Parathyroid adenoma (tissue), 2 donors: ENCODE measurements around the gene OSTM1.
"Not testable (repeated sequence)": the region's sequence is repeated elsewhere in the genome, so short reads cannot be mapped to it uniquely, and the experiment has no call there.

Experiments used
- H2AFZ ChIP-seq: fragments of 300-600 bp; sonication (generic); one replicate; pipeline ENCODE4 v1.7.0; 2017; ENCODE audit warnings: antibody characterized with exemption, mild to moderate bottlenecking
- H3K27ac ChIP-seq: fragments of 300-600 bp; sonication (generic); one replicate; pipeline ENCODE4 v1.7.0; 2017
- H3K27me3 ChIP-seq: fragments of 300-600 bp; sonication (generic); one replicate; pipeline ENCODE4 v1.7.0; 2017; ENCODE audit warnings: low read length; ENCODE audit not compliant: control insufficient read depth, insufficient read depth
- H3K36me3 ChIP-seq: fragments of 300-600 bp; sonication (generic); one replicate; pipeline ENCODE4 v1.7.0; 2017; ENCODE audit warnings: low read length; ENCODE audit not compliant: control insufficient read depth, insufficient read depth
- H3K4me1 ChIP-seq: fragments of 300-600 bp; sonication (generic); one replicate; pipeline ENCODE4 v1.7.0; 2017; ENCODE audit warnings: control low read depth
- H3K4me2 ChIP-seq: fragments of 300-600 bp; sonication (generic); one replicate; pipeline ENCODE4 v1.7.0; 2017; ENCODE audit warnings: low read length
- H3K4me3 ChIP-seq: fragments of 300-600 bp; sonication (generic); one replicate; pipeline ENCODE4 v1.7.0; 2017; ENCODE audit warnings: low read depth, low read length
- H3K79me2 ChIP-seq: fragments of 300-600 bp; sonication (generic); one replicate; pipeline ENCODE4 v1.7.0; 2017; ENCODE audit warnings: control low read depth
- H3K9ac ChIP-seq: fragments of 300-600 bp; sonication (generic); one replicate; pipeline ENCODE4 v1.7.0; 2017; ENCODE audit warnings: mild to moderate bottlenecking
- H3K9me3 ChIP-seq: fragments of 300-600 bp; sonication (generic); one replicate; pipeline ENCODE4 v1.7.0; 2017; ENCODE audit warnings: low read length; ENCODE audit not compliant: control insufficient read depth
- TF ChIP-seq, protein P1 (sequence below): fragments of 300-600 bp; sonication (generic); IDR thresholded peaks from one replicate; pipeline ENCODE4 v1.7.0; 2017; ENCODE audit warnings: antibody characterized with exemption, mild to moderate bottlenecking
- donor health status: primary hyperparathyroidism.

Gene OSTM1

DNA sequence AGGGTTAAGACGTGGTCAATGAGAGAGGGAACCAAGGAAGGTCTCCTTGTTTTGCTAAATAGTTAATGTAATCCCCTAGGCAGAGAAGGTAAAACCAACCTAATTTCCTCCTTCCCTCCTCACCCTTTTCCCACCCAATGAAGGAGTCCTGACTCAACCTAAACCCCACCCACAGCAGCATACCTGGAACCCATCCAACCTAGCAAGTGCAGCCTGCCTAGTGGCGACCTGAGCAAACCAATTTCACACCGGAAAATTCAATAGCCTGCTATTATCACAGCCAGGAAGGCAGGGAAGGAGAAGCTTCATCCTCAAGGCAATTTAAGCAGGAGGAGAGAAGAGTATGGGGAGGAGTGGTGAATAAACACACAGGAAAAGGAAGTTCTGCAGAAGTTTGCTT, 46.9 kb downstream of the OSTM1 start:
- Histone ChIP-seq H3K79me2 (no peaks in the 10 kb centered on the region), H3K27me3 (no peaks in the 10 kb centered on the region), H2AFZ (no peak overlapping the region), H3K9me3 (no peaks in the 10 kb centered on the region), H3K36me3 (no peaks in the 10 kb centered on the region), H3K4me3 (no peak overlapping the region), H3K4me2 (no peak overlapping the region), H3K27ac (no peak overlapping the region), H3K4me1 (no peaks in the 10 kb centered on the region), H3K9ac (no peak overlapping the region)
- TF ChIP-seq, protein P1, sequence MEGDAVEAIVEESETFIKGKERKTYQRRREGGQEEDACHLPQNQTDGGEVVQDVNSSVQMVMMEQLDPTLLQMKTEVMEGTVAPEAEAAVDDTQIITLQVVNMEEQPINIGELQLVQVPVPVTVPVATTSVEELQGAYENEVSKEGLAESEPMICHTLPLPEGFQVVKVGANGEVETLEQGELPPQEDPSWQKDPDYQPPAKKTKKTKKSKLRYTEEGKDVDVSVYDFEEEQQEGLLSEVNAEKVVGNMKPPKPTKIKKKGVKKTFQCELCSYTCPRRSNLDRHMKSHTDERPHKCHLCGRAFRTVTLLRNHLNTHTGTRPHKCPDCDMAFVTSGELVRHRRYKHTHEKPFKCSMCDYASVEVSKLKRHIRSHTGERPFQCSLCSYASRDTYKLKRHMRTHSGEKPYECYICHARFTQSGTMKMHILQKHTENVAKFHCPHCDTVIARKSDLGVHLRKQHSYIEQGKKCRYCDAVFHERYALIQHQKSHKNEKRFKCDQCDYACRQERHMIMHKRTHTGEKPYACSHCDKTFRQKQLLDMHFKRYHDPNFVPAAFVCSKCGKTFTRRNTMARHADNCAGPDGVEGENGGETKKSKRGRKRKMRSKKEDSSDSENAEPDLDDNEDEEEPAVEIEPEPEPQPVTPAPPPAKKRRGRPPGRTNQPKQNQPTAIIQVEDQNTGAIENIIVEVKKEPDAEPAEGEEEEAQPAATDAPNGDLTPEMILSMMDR: no peak

GRCh38 chr6:108027056-108027455, 47.5 kb downstream of the OSTM1 start:
- no peaks in the 10 kb centered on the region for H3K79me2 ChIP-seq
- no peak overlapping the region for H2AFZ ChIP-seq
- TF ChIP-seq, protein P1: no peak
- H3K27ac ChIP-seq: no peak overlapping the region
- H3K4me1 ChIP-seq: no peaks in the 10 kb centered on the region
- no peak overlapping the region for H3K4me2 ChIP-seq
- H3K36me3 ChIP-seq: no peaks in the 10 kb centered on the region
- no peaks in the 10 kb centered on the region for H3K27me3 ChIP-seq
- H3K9me3 ChIP-seq: no peaks in the 10 kb centered on the region
- no peak overlapping the region for H3K9ac ChIP-seq
- no peak overlapping the region for H3K4me3 ChIP-seq

DNA sequence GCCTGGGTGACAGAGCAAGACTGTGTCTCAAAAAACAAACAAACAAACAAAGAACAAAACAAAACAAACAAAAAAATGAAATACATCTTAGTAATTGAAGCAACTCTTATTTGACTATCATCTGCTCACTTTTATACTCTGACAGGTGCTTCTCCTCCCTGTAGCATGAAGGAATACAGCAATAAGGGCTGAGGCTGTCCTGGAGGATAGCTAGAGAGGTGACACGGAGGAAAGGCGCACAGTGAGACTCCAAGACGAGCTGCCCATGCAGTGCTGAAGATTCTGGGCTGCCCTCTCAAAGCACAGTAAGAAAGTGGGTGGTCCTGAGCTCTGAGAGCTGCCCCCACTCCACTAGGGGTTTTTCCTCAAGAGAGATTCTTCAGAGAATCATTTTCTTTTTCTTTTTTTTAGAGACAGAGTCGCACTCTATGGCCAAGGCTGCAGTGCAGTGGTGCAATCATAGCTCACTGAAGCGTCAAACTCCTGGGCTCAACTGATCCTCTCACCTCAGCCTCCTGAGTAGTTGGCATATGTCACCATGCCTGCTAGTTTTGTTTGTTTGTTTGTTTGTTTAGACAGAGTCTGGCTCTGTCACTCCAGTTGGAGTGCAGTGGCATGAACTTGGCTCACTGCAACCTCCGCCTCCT, 50.0 kb downstream of the OSTM1 start:
- no peaks in the 10 kb centered on the region for H3K27me3 ChIP-seq
- H3K4me3 ChIP-seq: no peak overlapping the region
- no peak overlapping the region for H3K4me2 ChIP-seq
- no peak overlapping the region for H2AFZ ChIP-seq
- TF ChIP-seq, protein P1: no peak
- H3K9me3 ChIP-seq: no peaks in the 10 kb centered on the region
- no peaks in the 10 kb centered on the region for H3K36me3 ChIP-seq
- no peak overlapping the region for H3K9ac ChIP-seq
- no peaks in the 10 kb centered on the region for H3K4me1 ChIP-seq
- no peak overlapping the region for H3K27ac ChIP-seq
- H3K79me2 ChIP-seq: no peaks in the 10 kb centered on the region

- no peaks in the 10 kb centered on the region for H3K4me1 ChIP-seq
- H3K36me3 ChIP-seq: no peaks in the 10 kb centered on the region
- H3K27ac ChIP-seq: no peak overlapping the region
- H3K9me3 ChIP-seq: no peaks in the 10 kb centered on the region
- no peak overlapping the region for H3K4me2 ChIP-seq
- no peaks in the 10 kb centered on the region for H3K79me2 ChIP-seq
- no peak overlapping the region for H2AFZ ChIP-seq
- no peaks in the 10 kb centered on the region for H3K27me3 ChIP-seq
- no peak overlapping the region for H3K9ac ChIP-seq
- H3K4me3 ChIP-seq: no peak overlapping the region
- TF ChIP-seq, protein P1: no peak
These were observed 53.9 kb downstream of the OSTM1 start for GRCh38 chr6:108020472-108021116.

DNA sequence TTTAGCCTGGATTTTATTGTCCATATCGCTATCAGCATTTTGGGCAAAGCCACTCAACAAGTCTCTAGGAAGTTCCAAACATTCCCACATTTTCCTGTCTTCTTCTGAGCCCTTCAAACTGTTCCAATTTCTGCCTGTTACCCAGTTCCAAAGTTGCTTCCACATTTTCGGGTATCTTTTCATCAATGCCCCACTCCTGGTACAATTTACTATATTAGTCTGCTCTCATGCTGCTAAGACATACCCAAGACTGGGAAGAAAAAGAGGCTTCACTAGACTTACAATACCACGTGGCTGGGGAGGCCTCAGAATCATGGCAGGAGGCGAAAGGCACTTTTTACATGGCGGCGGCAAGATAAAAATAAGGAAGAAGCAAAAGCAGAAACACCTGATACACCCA, 58.3 kb downstream of the OSTM1 start:
- not testable (repeated sequence) for H3K4me1 ChIP-seq, H3K27ac ChIP-seq

More for the DNA sequence above, 58.3 kb downstream of the OSTM1 start:
- H3K9me3 ChIP-seq, H3K79me2 ChIP-seq, H3K9ac ChIP-seq, H2AFZ ChIP-seq, H3K4me3 ChIP-seq, H3K36me3 ChIP-seq, H3K27me3 ChIP-seq, H3K4me2 ChIP-seq: not testable (repeated sequence)
